DMS53 (cell line): Measurements from ENCODE around the gene FAM170A.
A peak's percentile ranks its signal among the peaks of the same experiment; 100 is the strongest.

Source experiments
- DNase-seq: peaks from one replicate; lab custom pipeline; 2025; lab: John Stamatoyannopoulos, UW

FAM170A gene

GRCh38 chr5:119629339-119629738 lies at the start of gene FAM170A:
Gene FAM170A, plus strand, starts transcription at chr5:119629558. Its CDS starts 211 bp downstream, at chr5:119629769.
- DNase-seq: no peak

GRCh38 chr5:119582987-119583386 lies 46.4 kb upstream of the FAM170A start:
- DNase-seq: no peak

- DNase-seq: no peak
Measured at GRCh38 chr5:119583684-119584083, 45.7 kb upstream of the FAM170A start.

GRCh38 chr5:119596046-119596445 lies 33.3 kb upstream of the FAM170A start:
- DNase-seq: no peak

- DNase-seq: no peak
Measured at GRCh38 chr5:119597728-119598298, 31.5 kb upstream of the FAM170A start.

GRCh38 chr5:119613937-119614336 lies 15.4 kb upstream of the FAM170A start:
- DNase-seq: no peak

GRCh38 chr5:119614838-119615237 lies 14.5 kb upstream of the FAM170A start:
- no peak for DNase-seq

- no peak for DNase-seq
Measured at GRCh38 chr5:119626086-119626485, 3.3 kb upstream of the FAM170A start.

- DNase-seq: no peak
Measured at GRCh38 chr5:119630752-119631440, 1.5 kb downstream of the FAM170A start.

GRCh38 chr5:119631660-119632059 lies 2.3 kb downstream of the FAM170A start:
- DNase-seq: no peak

- DNase-seq: no peak
Measured at GRCh38 chr5:119651486-119651885, 22.1 kb downstream of the FAM170A start.

- DNase-seq: no peak
Measured at GRCh38 chr5:119655061-119655460, 25.7 kb downstream of the FAM170A start.

GRCh38 chr5:119656023-119656422 lies 26.7 kb downstream of the FAM170A start:
- no peak for DNase-seq

GRCh38 chr5:119666542-119666941 lies 37.2 kb downstream of the FAM170A start:
- no peak for DNase-seq

- DNase-seq: peak; percentile 85
Measured at GRCh38 chr5:119678351-119679028, 49.1 kb downstream of the FAM170A start.

GRCh38 chr5:119680080-119680479 lies 50.7 kb downstream of the FAM170A start:
- DNase-seq: no peak

GRCh38 chr5:119681734-119682133 lies 52.4 kb downstream of the FAM170A start:
- no peak for DNase-seq

- no peak for DNase-seq
Measured at GRCh38 chr5:119682372-119682771, 53.0 kb downstream of the FAM170A start.
